ENCODE results near the gene ZBED1. TPM values are rescaled to one million over a fixed set of nuclear protein-coding genes. Genes with fewer than 3 reads are reported as not detected.
"Not testable (repeated sequence)": the region's sequence is repeated elsewhere in the genome, so short reads cannot be mapped to it uniquely, and the experiment has no call there.

ZBED1 gene
- total RNA-seq, 2 donors from 2014 or later = 40.7 to 42.0 TPM

DNA sequence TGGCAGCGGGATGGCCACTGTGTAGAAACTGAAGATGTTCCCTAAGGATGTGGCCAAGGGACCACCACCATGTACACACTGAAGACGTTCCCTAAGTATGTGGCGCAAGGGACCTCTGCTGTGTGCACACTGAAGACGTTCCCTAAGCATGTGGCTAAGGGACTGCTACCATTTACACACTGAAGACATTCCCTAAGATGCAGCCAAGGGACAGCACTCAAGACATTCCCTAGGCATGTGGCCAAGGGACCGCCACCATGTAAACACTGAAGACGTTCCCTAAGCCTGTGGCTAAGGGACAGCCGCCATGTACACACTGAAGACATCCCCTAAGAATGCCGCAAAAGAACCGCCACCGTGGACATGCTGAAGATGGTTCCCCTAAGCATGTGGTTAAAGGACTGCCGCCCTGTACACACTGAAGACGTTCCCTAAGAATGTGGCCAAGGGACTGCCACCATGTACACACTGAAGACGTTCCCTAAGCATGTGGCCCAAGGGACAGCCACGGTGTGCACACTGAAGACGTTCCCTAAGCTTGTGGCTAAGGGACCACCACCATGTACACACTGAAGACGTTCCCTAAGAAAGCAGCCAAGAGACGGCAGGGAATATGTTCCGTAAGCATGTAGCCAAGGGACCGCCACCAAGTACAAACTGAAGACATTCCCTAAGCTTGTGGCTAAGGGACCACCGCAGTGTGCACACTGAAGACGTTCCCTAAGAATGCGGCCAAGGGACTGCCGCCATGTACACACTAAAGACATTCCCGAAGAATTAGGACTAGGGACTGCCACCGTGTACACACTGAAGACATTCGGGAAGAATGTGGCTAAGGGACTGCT, 43.3 kb downstream of the ZBED1 start:
- Histone ChIP-seq H3K4me1 (peaks cover 0 to 4% of the 10 kb centered on the region in 2 donors), H3K36me3 (no peaks in the 10 kb centered on the region), H3K27ac (no peak overlapping the region), H3K27me3 (no peaks in the 10 kb centered on the region), H3K4me3 (no peak overlapping the region), H3K9me3 (no peaks in the 10 kb centered on the region)
- DNase-seq (ENCODE audit: low spot score) = no peak
- TF ChIP-seq, protein P1, sequence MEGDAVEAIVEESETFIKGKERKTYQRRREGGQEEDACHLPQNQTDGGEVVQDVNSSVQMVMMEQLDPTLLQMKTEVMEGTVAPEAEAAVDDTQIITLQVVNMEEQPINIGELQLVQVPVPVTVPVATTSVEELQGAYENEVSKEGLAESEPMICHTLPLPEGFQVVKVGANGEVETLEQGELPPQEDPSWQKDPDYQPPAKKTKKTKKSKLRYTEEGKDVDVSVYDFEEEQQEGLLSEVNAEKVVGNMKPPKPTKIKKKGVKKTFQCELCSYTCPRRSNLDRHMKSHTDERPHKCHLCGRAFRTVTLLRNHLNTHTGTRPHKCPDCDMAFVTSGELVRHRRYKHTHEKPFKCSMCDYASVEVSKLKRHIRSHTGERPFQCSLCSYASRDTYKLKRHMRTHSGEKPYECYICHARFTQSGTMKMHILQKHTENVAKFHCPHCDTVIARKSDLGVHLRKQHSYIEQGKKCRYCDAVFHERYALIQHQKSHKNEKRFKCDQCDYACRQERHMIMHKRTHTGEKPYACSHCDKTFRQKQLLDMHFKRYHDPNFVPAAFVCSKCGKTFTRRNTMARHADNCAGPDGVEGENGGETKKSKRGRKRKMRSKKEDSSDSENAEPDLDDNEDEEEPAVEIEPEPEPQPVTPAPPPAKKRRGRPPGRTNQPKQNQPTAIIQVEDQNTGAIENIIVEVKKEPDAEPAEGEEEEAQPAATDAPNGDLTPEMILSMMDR (IDR thresholded peaks at IDR 0.05) = no peak

DNA sequence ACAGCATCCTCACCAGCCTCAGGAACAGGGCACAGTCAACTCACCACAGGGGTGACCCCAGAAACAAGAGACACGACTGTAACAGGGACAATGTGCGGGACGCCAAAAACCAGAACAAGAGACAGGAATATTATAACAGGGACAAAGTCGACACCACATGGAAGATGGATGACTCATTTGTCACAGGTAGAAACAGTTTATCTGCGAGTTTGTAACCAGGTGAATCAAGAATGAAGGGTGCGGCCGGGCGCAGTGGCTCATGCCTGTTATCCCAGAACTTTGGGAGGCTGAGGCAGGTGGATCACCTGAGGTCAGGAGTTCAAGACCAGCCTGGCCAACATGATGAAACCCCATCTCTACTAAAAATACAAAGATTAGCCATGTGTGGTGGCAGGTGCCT, 44.7 kb downstream of the ZBED1 start:
- not testable (repeated sequence) for H3K9me3 ChIP-seq

DNA sequence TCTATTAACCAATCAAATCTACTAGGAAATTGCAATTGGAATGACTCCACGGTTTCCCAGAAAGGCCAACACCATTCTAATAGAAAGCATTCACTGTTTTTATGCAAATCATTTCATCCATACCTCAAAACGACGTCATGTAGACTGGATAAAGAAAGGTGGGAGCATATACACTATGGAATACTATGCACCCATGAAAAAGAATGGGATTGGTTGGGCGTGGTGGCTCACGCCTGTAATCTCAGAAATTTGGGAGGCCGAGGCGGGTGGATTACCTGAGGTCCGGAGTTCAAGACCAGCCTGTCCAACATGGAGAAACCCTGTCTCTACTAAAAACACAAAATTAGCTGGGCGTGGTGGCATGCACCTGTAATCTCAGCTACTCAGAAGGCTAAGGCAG, 46.2 kb downstream of the ZBED1 start:
- H3K27me3 ChIP-seq; H3K27ac ChIP-seq; H3K4me3 ChIP-seq; DNase-seq (ENCODE audit: low spot score); H3K4me1 ChIP-seq; H3K36me3 ChIP-seq; H3K9me3 ChIP-seq: not testable (repeated sequence)

More for the DNA sequence above, 44.7 kb downstream of the ZBED1 start:
- not testable (repeated sequence) for H3K27ac ChIP-seq; DNase-seq (ENCODE audit: low spot score); H3K4me1 ChIP-seq; H3K4me3 ChIP-seq; H3K36me3 ChIP-seq; H3K27me3 ChIP-seq

DNA sequence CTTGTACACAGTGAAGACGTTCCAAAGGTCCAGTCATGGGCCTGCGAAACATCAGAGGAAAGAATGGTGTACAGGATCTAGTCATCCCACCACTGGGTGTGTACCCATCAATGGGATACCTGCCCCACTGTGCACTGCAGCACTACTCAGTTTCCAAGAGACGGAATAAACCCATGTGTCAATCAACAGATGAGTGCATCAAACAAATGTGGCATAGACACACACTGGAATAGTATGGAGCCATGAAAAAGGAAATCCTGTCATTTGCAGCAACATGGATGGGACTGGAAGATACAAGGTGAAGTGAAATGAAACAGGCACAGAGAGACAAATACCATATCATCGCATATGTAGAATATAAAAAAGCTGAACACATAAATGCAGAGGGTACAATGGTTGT, 48.0 kb downstream of the ZBED1 start:
- TF ChIP-seq, protein P1 (IDR thresholded peaks at IDR 0.05) = no peak
- Histone ChIP-seq H3K27ac (no peak overlapping the region), H3K27me3 (no peaks in the 10 kb centered on the region), H3K4me1 (peaks cover 0 to 4% of the 10 kb centered on the region in 2 donors), H3K36me3 (no peaks in the 10 kb centered on the region), H3K4me3 (no peak overlapping the region), H3K9me3 (no peaks in the 10 kb centered on the region)
- no peak for DNase-seq (ENCODE audit: low spot score)

DNA sequence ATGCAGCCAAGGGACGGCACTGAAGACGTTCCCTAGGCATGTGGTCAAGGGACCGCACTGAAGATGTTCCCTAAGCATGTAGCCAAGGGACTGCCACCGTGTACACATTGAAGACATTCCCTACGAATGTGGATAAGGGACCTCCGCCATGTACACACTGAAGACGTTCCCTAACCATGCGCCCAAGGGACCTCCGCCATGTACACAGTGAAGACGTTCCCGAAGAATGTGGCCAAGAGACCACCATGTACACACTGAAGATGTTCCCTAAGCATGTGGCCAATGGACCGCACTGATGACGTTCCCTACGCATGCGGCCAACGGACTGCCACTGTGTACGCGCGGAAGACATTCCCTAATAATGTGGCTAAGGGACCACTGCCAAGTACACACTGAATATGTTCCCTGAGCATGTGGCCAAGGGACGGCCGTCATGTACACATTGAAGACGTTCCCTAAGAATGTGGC, 48.4 kb downstream of the ZBED1 start:
- TF ChIP-seq, protein P1 (IDR thresholded peaks at IDR 0.05) = no peak

DNA sequence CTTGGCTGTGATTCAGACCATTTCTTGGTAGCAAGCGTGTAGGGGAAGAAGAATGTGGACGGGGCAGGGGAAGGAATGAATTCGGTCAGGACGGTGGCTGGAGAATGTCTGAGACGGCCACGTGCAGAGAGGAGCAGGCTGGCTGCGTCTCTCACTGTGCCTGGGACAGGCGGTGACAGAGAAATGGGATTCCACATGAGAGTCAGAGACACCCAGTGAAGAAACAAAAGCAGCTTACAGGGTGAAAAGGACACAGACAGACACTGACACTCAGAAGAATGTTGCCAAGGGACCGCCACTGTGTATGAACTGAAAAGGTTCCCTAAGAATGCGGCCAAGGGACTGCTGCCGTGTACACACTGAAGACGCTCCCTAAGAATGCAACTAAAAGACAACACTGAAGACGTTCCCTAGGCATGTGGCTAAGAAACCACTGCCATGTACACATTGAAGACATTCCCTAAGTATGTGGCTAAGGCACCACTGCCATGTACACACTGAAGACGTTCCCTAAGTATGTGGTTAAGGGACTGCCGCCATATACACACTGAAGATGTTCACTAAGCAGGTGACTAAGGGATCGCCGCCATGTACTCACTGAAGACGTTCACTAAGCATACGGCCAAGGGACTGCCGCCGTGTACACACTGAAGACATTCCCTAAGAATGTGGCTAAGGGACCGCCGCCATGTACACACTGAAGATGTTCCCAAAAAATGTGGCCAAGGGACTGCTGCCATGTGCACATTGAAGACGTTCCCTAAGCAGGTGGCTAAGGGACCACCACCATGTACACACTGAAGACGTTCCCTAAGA, 49.1 kb downstream of the ZBED1 start:
- H3K27me3 ChIP-seq = no peaks in the 10 kb centered on the region
- no peaks in the 10 kb centered on the region for H3K36me3 ChIP-seq
- TF ChIP-seq, protein P1 (IDR thresholded peaks at IDR 0.05) = no peak
- no peaks in the 10 kb centered on the region for H3K9me3 ChIP-seq
- no peak overlapping the region for H3K4me3 ChIP-seq
- H3K27ac ChIP-seq = no peak overlapping the region
- H3K4me1 ChIP-seq = peaks cover 0 to 4% of the 10 kb centered on the region in 2 donors
- DNase-seq (ENCODE audit: low spot score) = no peak

More for the DNA sequence above, 48.4 kb downstream of the ZBED1 start:
- Histone ChIP-seq H3K4me1 (peaks cover 0 to 4% of the 10 kb centered on the region in 2 donors), H3K4me3 (no peak overlapping the region), H3K36me3 (no peaks in the 10 kb centered on the region), H3K27me3 (no peaks in the 10 kb centered on the region), H3K9me3 (no peaks in the 10 kb centered on the region), H3K27ac (no peak overlapping the region)
- no peak for DNase-seq (ENCODE audit: low spot score)
